Measurements from ENCODE around the gene SKAP1. TPM values are rescaled to one million over a fixed set of nuclear protein-coding genes. Genes with fewer than 3 reads are reported as not detected.

SKAP1 gene
- total RNA-seq, 4 donors from 2014 or later, result 1.1 to 12.1 (median 1.8) TPM; not detected in 1

DNA sequence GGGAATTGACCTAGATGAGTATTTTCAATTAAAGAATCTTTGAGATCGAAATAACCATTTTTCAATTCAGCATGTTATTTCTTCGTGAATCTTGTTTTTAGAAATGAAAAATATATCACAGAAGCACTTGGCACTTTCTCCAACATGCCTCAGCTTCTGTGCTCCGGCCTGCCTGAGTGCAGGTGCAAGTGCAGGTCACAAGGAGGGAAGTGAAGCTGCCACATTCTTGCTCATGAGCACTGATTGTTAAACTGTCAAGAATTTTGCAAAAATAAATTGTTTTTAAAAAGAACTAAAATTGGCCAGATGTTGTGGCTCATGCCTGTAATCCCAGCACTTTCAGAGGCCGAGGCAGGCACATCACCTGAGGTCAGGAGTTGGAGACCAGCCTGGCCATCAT lies 38.3 kb upstream of the SKAP1 start:
- Histone ChIP-seq H3K36me3 (no peaks in the 10 kb centered on the region), H3K9me3 (no peaks in the 10 kb centered on the region), H3K4me3 (no peak overlapping the region), H3K27me3 (peaks cover 47% of the 10 kb centered on the region), H3K27ac (no peak overlapping the region), H3K4me1 (no peaks in the 10 kb centered on the region)
- no peak for ATAC-seq
- no peak for TF ChIP-seq POLR2A (IDR thresholded peaks at IDR 0.05)
- TF ChIP-seq, protein P1, sequence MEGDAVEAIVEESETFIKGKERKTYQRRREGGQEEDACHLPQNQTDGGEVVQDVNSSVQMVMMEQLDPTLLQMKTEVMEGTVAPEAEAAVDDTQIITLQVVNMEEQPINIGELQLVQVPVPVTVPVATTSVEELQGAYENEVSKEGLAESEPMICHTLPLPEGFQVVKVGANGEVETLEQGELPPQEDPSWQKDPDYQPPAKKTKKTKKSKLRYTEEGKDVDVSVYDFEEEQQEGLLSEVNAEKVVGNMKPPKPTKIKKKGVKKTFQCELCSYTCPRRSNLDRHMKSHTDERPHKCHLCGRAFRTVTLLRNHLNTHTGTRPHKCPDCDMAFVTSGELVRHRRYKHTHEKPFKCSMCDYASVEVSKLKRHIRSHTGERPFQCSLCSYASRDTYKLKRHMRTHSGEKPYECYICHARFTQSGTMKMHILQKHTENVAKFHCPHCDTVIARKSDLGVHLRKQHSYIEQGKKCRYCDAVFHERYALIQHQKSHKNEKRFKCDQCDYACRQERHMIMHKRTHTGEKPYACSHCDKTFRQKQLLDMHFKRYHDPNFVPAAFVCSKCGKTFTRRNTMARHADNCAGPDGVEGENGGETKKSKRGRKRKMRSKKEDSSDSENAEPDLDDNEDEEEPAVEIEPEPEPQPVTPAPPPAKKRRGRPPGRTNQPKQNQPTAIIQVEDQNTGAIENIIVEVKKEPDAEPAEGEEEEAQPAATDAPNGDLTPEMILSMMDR (IDR thresholded peaks at IDR 0.05), result no peak
- TF ChIP-seq EP300 (IDR thresholded peaks at IDR 0.05), result no peak
- no peak for TF ChIP-seq POLR2AphosphoS5 (IDR thresholded peaks at IDR 0.05)
- WGBS, 2 donors (ENCODE audit: low coverage in 1 of 2), result 79 to 100% methylated on average over 1 to 4 of the region's 4 CpGs

DNA sequence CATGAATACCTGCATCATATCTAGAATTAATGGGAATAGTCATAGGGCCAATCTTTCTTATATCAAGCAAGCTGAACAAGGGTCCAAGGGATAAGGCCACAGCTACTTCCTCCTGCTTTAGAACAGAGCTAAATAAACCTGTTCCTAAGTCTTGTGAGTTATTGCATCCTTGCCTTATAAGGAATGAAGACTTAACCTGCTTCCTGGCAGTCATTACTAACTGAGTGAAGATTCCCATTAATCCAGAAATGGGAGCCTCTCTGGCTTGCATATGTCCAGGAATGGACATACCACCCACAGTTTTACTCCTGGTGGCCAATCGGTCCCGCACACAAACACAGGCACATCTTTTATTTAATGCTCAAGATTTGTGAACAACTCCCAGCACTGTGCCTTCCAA lies 35.9 kb upstream of the SKAP1 start:
- no peak for ATAC-seq
- no peaks in the 10 kb centered on the region for H3K9me3 ChIP-seq
- TF ChIP-seq, protein P1 (IDR thresholded peaks at IDR 0.05), result no peak
- no peak for TF ChIP-seq POLR2AphosphoS5 (IDR thresholded peaks at IDR 0.05)
- no peak for TF ChIP-seq POLR2A (IDR thresholded peaks at IDR 0.05)
- TF ChIP-seq EP300 (IDR thresholded peaks at IDR 0.05), result no peak
- no peaks in the 10 kb centered on the region for H3K36me3 ChIP-seq
- no peaks in the 10 kb centered on the region for H3K4me1 ChIP-seq
- WGBS, 2 donors (ENCODE audit: low coverage in 1 of 2), result 50 to 93% methylated on average over 2 of the region's 2 CpGs
- no peak overlapping the region for H3K4me3 ChIP-seq
- no peak overlapping the region for H3K27ac ChIP-seq
- peaks cover 33% of the 10 kb centered on the region for H3K27me3 ChIP-seq

DNA sequence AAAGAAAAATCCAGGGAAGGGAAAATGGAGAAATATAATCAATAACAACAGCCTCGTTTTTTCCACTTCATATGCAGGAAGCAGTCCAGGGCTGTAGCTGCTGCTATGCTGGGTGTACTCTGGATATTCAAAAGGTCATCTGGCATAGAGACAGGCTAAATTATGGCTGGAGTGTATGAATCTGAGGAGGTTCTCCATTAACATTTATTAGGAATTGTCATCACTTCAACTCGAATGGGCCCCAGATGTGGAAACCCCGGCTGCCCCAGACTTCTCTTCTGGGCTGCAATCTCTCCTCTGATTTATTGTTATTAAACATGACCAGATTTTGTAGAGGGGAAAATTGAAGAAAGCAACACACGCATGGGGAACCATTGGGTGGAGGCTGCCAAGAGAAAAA lies 33.5 kb upstream of the SKAP1 start:
- TF ChIP-seq POLR2A (IDR thresholded peaks at IDR 0.05) (no peak), POLR2AphosphoS5 (IDR thresholded peaks at IDR 0.05) (no peak), EP300 (IDR thresholded peaks at IDR 0.05) (no peak)
- TF ChIP-seq, protein P1 (IDR thresholded peaks at IDR 0.05), result no peak
- ATAC-seq, result no peak
- Histone ChIP-seq H3K36me3 (no peaks in the 10 kb centered on the region), H3K27ac (no peak overlapping the region), H3K4me1 (no peaks in the 10 kb centered on the region), H3K9me3 (no peaks in the 10 kb centered on the region), H3K27me3 (peaks cover 33% of the 10 kb centered on the region), H3K4me3 (no peak overlapping the region)
- WGBS, 2 donors (ENCODE audit: low coverage in 1 of 2), result 31 to 41% methylated on average over 2 to 4 of the region's 4 CpGs

DNA sequence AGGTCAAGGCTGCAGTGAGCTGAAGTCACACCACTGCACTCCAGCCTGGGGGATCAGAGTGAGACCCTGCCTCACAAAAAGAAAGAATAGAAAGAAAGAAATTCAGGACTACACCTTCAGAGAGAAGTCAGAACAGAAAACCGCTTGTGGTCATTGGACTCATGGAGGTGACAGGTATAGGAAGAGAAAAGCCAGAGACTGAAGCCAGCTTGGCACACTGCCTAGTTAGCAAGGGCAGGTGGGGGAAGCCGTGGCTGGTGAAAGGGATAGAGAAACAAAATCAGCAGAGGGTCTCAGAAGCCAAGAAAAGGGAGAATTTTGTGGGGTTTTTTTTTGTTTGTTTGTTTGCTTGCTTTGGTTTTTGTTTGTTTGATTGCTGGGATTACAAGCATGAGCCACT lies 32.9 kb upstream of the SKAP1 start:
- Histone ChIP-seq H3K4me3 (no peak overlapping the region), H3K4me1 (no peaks in the 10 kb centered on the region), H3K36me3 (no peaks in the 10 kb centered on the region), H3K27me3 (peaks cover 33% of the 10 kb centered on the region), H3K27ac (no peak overlapping the region), H3K9me3 (no peaks in the 10 kb centered on the region)
- no peak for ATAC-seq
- WGBS, 2 donors (ENCODE audit: low coverage in 1 of 2), result 56 to 67% methylated on average over 2 of the region's 2 CpGs
- TF ChIP-seq EP300 (IDR thresholded peaks at IDR 0.05), result no peak
- TF ChIP-seq, protein P1 (IDR thresholded peaks at IDR 0.05), result no peak
- no peak for TF ChIP-seq POLR2AphosphoS5 (IDR thresholded peaks at IDR 0.05)
- TF ChIP-seq POLR2A (IDR thresholded peaks at IDR 0.05), result no peak

DNA sequence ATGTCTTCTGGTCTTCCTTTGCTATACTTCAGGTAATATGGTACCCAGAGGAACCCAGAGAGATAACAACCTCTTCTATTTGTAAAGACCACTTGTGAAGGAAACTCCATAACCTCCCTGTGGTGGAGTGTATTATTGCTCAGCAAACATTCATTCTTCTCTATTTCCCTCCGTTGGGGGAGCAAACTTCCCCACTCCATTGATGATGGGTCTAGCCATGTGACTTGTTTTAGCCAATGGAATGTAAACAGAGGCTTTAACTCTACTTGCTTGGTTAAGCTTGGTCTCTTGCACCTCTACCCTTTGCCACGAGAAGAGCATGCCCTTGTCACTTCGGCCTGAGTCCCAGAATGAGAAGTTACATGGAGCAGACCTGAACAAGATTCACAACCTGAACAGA lies 30.0 kb upstream of the SKAP1 start:
- TF ChIP-seq POLR2A (IDR thresholded peaks at IDR 0.05) (no peak), POLR2AphosphoS5 (IDR thresholded peaks at IDR 0.05) (no peak), EP300 (IDR thresholded peaks at IDR 0.05) (no peak)
- TF ChIP-seq, protein P1 (IDR thresholded peaks at IDR 0.05), result no peak
- H3K36me3 ChIP-seq, result no peaks in the 10 kb centered on the region
- 51 to 94% methylated on average over 2 to 3 of the region's 3 CpGs for WGBS, 2 donors (ENCODE audit: low coverage in 1 of 2)
- H3K4me1 ChIP-seq, result peaks cover 0 to 9% (median 0%) of the 10 kb centered on the region in 3 donors
- no peak for ATAC-seq
- H3K27ac ChIP-seq, result no peak overlapping the region
- H3K27me3 ChIP-seq, result peaks cover 33% of the 10 kb centered on the region
- H3K9me3 ChIP-seq, result peaks cover 0 to 6% (median 0%) of the 10 kb centered on the region in 3 donors
- H3K4me3 ChIP-seq, result no peak overlapping the region

All from gastroesophageal sphincter (tissue), 4 donors.